Bronchial epithelial cell (primary cell): ENCODE measurements around the gene CHRM2. TPM values are rescaled to one million over a fixed set of nuclear protein-coding genes. Genes with fewer than 3 reads are reported as not detected.

Experiments
- DNase-seq: peaks from one replicate; pipeline ENCODE4 v3.0.0-alpha.2; 2010; ENCODE audit warnings: low read depth
- FAIRE-seq: peaks from 2 replicates; lab custom pipeline; 2011; peaks lifted over from hg19 to GRCh38; lab: Jason Lieb, UNC
- H3K27me3 ChIP-seq: 2 replicates; pipeline ENCODE4 v1.5.1; 2011; ENCODE audit warnings: low read length; ENCODE audit not compliant: control insufficient read depth, insufficient read depth
- H3K36me3 ChIP-seq: 2 replicates; pipeline ENCODE4 v1.5.1; 2011; ENCODE audit warnings: low read length; ENCODE audit not compliant: control insufficient read depth, insufficient read depth
- H3K4me3 ChIP-seq: 2 replicates; pipeline ENCODE4 v1.5.1; 2011; ENCODE audit warnings: mild to moderate bottlenecking, low read depth, low read length, control low read depth
- total RNA-seq: library from RNA; depleted of rRNA; stranded (reverse); fragments of >200 nt; gene quantifications from 2 replicates; pipeline ENCODE4 v1.2.1, GENCODE V29; 2014
- TF ChIP-seq, protein P1 (sequence below): IDR thresholded peaks from 2 replicates; pipeline ENCODE4 v1.5.1; 2011; ENCODE audit warnings: mild to moderate bottlenecking, moderate library complexity, low read length, control low read depth, inconsistent platforms; ENCODE audit not compliant: insufficient read depth, severe bottlenecking

CHRM2 gene
- total RNA-seq, 1 donor from 2014 or later: 0.26 TPM

DNA sequence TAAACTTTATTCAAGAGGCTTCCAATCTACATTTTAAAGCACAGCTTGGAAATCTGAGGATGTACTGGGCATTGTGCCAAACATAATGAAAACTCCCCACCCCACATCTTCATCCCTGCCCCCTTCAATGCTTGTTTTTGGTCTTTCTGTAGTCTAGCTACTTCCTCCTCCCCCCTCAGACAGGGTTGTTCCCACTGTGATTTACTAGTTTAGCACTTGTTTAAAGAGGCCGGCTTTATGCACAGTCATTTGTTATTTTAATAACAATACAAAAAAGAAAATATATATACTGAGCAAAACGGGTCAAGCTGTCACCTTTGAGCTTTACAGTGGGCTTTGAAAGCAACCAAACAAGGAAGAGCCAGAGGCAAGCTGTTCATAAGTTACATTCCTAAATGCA lies 132.6 kb downstream of the CHRM2 start:
- H3K27me3 ChIP-seq: no peaks in the 10 kb centered on the region
- no peak for FAIRE-seq
- TF ChIP-seq, protein P1, sequence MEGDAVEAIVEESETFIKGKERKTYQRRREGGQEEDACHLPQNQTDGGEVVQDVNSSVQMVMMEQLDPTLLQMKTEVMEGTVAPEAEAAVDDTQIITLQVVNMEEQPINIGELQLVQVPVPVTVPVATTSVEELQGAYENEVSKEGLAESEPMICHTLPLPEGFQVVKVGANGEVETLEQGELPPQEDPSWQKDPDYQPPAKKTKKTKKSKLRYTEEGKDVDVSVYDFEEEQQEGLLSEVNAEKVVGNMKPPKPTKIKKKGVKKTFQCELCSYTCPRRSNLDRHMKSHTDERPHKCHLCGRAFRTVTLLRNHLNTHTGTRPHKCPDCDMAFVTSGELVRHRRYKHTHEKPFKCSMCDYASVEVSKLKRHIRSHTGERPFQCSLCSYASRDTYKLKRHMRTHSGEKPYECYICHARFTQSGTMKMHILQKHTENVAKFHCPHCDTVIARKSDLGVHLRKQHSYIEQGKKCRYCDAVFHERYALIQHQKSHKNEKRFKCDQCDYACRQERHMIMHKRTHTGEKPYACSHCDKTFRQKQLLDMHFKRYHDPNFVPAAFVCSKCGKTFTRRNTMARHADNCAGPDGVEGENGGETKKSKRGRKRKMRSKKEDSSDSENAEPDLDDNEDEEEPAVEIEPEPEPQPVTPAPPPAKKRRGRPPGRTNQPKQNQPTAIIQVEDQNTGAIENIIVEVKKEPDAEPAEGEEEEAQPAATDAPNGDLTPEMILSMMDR: no peak
- DNase-seq: no peak
- no peak overlapping the region for H3K4me3 ChIP-seq
- H3K36me3 ChIP-seq: no peaks in the 10 kb centered on the region

DNA sequence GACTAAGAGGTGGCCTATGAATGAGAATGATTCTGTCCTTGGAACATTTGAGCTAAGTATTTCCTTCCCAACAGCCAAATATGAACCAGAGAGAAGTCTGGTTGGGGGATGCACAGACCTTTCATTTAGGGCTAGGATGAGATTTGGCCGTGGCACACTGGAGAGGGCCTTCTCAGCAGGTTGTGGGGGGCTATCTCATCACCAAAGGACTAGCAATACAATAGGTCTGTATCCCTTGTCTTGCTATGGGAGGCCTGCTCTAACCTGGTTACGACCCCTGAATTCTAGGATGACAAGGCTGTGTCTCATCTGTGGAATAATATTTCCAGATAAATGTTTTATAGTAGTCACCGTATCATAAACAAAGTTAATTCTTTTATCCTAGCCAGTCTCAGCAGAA lies 133.0 kb downstream of the CHRM2 start:
- H3K27me3 ChIP-seq: no peaks in the 10 kb centered on the region
- TF ChIP-seq, protein P1: no peak
- DNase-seq (no peak), FAIRE-seq (no peak)
- H3K4me3 ChIP-seq: no peak overlapping the region
- no peaks in the 10 kb centered on the region for H3K36me3 ChIP-seq

DNA sequence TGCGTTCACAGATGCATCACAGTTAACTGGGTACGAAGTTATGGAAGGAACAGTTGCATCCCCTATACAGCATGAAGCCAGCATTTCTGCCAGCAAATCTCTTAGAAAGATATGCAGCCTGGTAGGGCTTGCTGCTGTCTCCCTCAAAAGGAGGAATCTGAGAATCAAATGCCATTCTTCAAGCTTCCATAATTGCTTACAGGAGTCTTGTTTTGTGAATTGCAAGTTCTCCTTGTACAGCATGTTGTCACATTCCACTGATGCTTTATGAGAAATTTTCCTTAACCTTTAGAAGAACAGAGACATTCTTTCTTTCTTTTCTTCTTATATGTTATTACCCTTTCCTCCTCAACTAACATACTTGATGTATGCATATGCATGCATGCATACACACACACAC lies 134.6 kb downstream of the CHRM2 start:
- H3K36me3 ChIP-seq: no peaks in the 10 kb centered on the region
- FAIRE-seq: no peak
- DNase-seq: no peak
- TF ChIP-seq, protein P1: no peak
- no peak overlapping the region for H3K4me3 ChIP-seq
- H3K27me3 ChIP-seq: no peaks in the 10 kb centered on the region

DNA sequence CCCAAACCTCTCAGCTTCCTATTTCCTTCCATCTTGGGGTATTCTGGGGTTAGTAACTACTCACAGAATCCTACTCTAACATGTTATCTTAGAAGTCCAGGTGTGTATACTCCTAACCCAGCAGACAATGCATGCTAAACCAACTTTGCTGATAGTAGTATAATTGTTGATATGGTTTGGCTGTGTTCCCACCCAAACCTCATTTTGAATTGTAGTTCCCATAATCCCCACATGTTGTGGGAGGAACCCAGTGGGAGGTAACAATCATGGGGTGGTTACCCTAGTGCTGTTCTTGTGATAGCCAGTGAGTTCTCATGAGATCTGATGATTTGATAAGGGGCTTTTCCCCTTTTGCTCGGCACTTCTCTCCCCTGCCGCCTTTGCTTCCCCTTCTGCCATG lies 135.1 kb downstream of the CHRM2 start:
- FAIRE-seq: no peak
- TF ChIP-seq, protein P1: no peak

DNA sequence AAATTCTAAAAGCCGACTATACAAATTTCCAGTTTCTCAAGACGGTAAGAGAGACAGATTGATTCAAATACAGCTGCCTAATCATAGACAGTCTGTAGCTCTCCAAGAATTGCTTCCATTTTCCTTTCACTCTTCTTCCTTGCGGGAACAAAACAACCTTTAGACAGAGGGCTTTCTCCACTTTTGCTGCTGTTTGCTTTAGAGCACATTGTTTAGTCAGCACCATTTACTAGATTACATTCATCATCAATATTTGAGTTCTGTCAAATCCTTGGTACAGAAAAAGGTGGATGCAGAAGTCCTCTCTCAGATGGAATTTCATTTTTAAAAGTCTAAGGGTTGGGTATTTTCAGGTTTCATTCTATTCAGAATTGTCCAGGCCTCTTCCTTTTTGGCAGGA lies 137.4 kb downstream of the CHRM2 start:
- FAIRE-seq (no peak), DNase-seq (no peak)
- H3K4me3 ChIP-seq: no peak overlapping the region
- H3K27me3 ChIP-seq: no peaks in the 10 kb centered on the region
- TF ChIP-seq, protein P1: no peak
- H3K36me3 ChIP-seq: no peaks in the 10 kb centered on the region

More for the DNA sequence above, 135.1 kb downstream of the CHRM2 start:
- no peak for DNase-seq
- Histone ChIP-seq H3K4me3 (no peak overlapping the region), H3K27me3 (no peaks in the 10 kb centered on the region), H3K36me3 (no peaks in the 10 kb centered on the region)

DNA sequence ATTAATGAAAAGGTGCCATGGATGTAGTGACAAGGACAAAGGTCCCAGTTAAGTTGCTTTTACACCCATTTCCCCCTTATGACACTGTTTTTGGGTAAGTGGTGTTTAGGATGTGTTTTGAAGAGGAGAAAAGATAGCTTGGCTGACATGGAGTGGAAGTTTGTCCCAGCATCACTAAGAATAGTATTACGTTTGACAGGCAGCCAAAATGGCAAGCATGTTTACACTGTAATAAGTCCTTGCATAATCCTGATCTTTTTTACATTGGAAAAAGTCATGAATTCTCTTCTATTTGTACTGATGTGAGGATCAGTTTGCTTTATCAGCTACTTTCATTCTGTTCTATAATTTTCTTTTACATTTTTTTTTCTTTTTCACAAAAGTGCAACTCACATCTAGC lies 137.8 kb downstream of the CHRM2 start:
- FAIRE-seq: no peak
- TF ChIP-seq, protein P1: no peak
- no peak for DNase-seq
- Histone ChIP-seq H3K4me3 (no peak overlapping the region), H3K27me3 (no peaks in the 10 kb centered on the region), H3K36me3 (no peaks in the 10 kb centered on the region)
